ENCODE data around the gene NDUFS3.

NDUFS3 gene

GRCh38 chr11:47533690-47534151, 45.2 kb upstream of the NDUFS3 start:
- Histone ChIP-seq H3K4me1 (ENCODE audit: insufficient read depth, poor library complexity, severe bottlenecking) (peaks cover 16% of the 10 kb centered on the region), H3K27me3 (ENCODE audit: insufficient read depth, poor library complexity, severe bottlenecking) (no peaks in the 10 kb centered on the region), H3K36me3 (ENCODE audit: low read depth) (peaks cover 47% of the 10 kb centered on the region), H3K4me3 (ENCODE audit: severe bottlenecking) (no peak overlapping the region), H3K9me3 (ENCODE audit: severe bottlenecking) (no peaks in the 10 kb centered on the region), H3K27ac (ENCODE audit: poor library complexity, severe bottlenecking) (no peak overlapping the region)
- no peak for ATAC-seq (ENCODE audit: low read depth)
- TF ChIP-seq, protein P1, sequence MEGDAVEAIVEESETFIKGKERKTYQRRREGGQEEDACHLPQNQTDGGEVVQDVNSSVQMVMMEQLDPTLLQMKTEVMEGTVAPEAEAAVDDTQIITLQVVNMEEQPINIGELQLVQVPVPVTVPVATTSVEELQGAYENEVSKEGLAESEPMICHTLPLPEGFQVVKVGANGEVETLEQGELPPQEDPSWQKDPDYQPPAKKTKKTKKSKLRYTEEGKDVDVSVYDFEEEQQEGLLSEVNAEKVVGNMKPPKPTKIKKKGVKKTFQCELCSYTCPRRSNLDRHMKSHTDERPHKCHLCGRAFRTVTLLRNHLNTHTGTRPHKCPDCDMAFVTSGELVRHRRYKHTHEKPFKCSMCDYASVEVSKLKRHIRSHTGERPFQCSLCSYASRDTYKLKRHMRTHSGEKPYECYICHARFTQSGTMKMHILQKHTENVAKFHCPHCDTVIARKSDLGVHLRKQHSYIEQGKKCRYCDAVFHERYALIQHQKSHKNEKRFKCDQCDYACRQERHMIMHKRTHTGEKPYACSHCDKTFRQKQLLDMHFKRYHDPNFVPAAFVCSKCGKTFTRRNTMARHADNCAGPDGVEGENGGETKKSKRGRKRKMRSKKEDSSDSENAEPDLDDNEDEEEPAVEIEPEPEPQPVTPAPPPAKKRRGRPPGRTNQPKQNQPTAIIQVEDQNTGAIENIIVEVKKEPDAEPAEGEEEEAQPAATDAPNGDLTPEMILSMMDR (IDR thresholded peaks at IDR 0.05; ENCODE audit: poor library complexity, severe bottlenecking) = no peak
- DNase-seq (ENCODE audit: low spot score) = no peak

GRCh38 chr11:47534704-47535251, 44.1 kb upstream of the NDUFS3 start:
- H3K27ac ChIP-seq (ENCODE audit: poor library complexity, severe bottlenecking) = no peak overlapping the region
- no peak overlapping the region for H3K4me3 ChIP-seq (ENCODE audit: severe bottlenecking)
- H3K9me3 ChIP-seq (ENCODE audit: severe bottlenecking) = no peaks in the 10 kb centered on the region
- DNase-seq (ENCODE audit: low spot score) (no peak), ATAC-seq (ENCODE audit: low read depth) (no peak)
- peaks cover 26% of the 10 kb centered on the region for H3K4me1 ChIP-seq (ENCODE audit: insufficient read depth, poor library complexity, severe bottlenecking)
- TF ChIP-seq, protein P1 (IDR thresholded peaks at IDR 0.05; ENCODE audit: poor library complexity, severe bottlenecking) = no peak
- H3K27me3 ChIP-seq (ENCODE audit: insufficient read depth, poor library complexity, severe bottlenecking) = no peaks in the 10 kb centered on the region
- peaks cover 46% of the 10 kb centered on the region for H3K36me3 ChIP-seq (ENCODE audit: low read depth)

DNA sequence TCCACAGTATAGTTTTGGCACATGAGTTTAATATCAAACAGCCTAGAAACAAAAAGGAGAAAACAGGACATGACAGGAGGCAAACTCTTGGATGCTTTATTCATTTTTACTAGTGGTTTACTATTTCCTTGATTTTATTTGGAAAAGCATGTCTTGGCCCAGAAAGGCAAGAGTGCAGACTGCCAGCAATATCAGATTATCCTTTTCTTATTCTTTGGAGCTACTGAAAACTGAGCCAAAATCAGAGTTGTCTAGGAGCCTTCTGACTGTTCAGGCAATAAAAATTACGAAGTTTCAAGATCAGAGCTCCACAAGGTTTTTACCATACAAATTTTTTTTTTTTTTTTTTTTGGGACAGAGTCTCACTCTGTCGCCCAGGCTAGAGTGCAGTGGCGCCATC, 42.0 kb upstream of the NDUFS3 start:
- Histone ChIP-seq H3K27me3 (ENCODE audit: insufficient read depth, poor library complexity, severe bottlenecking) (no peaks in the 10 kb centered on the region), H3K4me1 (ENCODE audit: insufficient read depth, poor library complexity, severe bottlenecking) (peaks cover 42% of the 10 kb centered on the region), H3K4me3 (ENCODE audit: severe bottlenecking) (no peak overlapping the region), H3K9me3 (ENCODE audit: severe bottlenecking) (no peaks in the 10 kb centered on the region), H3K27ac (ENCODE audit: poor library complexity, severe bottlenecking) (peak overlapping the region; percentile 98), H3K36me3 (ENCODE audit: low read depth) (peaks cover 31% of the 10 kb centered on the region)
- DNase-seq (ENCODE audit: low spot score) (no peak), ATAC-seq (ENCODE audit: low read depth) (no peak)
- TF ChIP-seq, protein P1 (IDR thresholded peaks at IDR 0.05; ENCODE audit: poor library complexity, severe bottlenecking) = no peak

DNA sequence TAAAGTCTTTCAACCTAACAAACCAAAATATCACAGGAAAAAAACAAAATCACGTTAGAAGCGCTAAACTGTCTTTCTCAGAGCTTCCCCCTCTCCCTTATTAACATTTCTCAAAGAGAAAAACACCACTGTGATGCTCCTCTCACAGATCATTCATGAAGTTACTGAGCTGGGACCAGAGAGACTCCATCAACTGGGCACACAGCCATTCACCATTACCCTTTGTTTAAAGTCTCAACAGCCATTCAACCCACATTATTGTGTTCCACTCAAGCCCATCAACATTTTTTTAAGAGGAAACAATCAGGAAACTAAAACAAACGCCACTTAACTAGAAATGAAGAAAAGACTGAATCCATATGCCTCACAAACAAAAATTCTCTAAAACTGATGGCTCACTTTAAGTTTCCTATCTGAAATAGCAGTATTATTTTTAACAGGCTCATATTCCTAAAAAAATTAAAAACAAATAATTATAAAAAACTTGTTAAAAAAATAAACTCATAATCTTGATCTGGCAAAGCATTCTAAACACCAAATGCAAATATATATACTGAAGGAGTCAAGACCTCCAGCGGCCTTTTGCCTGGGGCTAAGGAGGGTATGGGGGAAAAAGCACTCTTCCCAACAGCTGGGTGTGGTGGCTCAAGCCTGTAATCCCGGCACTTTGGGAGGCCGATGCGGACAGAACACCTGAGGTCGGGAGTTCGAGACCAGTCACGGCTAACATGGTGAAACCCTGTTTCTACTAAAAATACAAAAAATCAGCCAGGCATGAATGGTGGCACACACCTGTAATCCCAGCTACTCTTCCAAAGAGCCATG, 39.9 kb upstream of the NDUFS3 start:
- Histone ChIP-seq H3K27me3 (ENCODE audit: insufficient read depth, poor library complexity, severe bottlenecking) (no peaks in the 10 kb centered on the region), H3K4me3 (ENCODE audit: severe bottlenecking) (no peak overlapping the region), H3K4me1 (ENCODE audit: insufficient read depth, poor library complexity, severe bottlenecking) (peaks cover 42% of the 10 kb centered on the region), H3K9me3 (ENCODE audit: severe bottlenecking) (no peaks in the 10 kb centered on the region), H3K27ac (ENCODE audit: poor library complexity, severe bottlenecking) (peak overlapping the region; percentile 98), H3K36me3 (ENCODE audit: low read depth) (peaks cover 23% of the 10 kb centered on the region)
- no peak for DNase-seq (ENCODE audit: low spot score)
- no peak for ATAC-seq (ENCODE audit: low read depth)
- TF ChIP-seq, protein P1 (IDR thresholded peaks at IDR 0.05; ENCODE audit: poor library complexity, severe bottlenecking) = no peak

DNA sequence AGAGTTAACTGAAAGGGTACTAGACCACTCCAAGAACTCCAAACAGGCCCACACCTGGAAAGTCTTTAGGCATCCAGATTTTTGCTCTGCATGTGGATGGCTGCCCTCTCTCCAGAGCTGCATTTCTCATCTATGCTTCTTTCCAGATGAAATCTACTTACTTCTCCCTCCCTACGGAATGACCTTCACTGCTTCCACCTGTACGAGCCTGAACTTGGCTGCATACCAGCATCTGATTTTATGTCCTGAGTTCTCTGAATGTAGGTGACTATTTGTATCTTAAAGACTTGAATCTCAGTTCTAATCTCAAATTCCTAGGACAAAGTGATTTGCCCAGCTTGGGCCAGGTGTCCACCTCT, 39.2 kb upstream of the NDUFS3 start:
- Histone ChIP-seq H3K27ac (ENCODE audit: poor library complexity, severe bottlenecking) (peak overlapping the region; percentile 98), H3K9me3 (ENCODE audit: severe bottlenecking) (no peaks in the 10 kb centered on the region), H3K36me3 (ENCODE audit: low read depth) (peaks cover 16% of the 10 kb centered on the region), H3K4me1 (ENCODE audit: insufficient read depth, poor library complexity, severe bottlenecking) (peaks cover 35% of the 10 kb centered on the region), H3K27me3 (ENCODE audit: insufficient read depth, poor library complexity, severe bottlenecking) (no peaks in the 10 kb centered on the region), H3K4me3 (ENCODE audit: severe bottlenecking) (no peak overlapping the region)
- TF ChIP-seq, protein P1 (IDR thresholded peaks at IDR 0.05; ENCODE audit: poor library complexity, severe bottlenecking) = no peak
- DNase-seq (ENCODE audit: low spot score) (no peak), ATAC-seq (ENCODE audit: low read depth) (peak; percentile 20)
